Liver (tissue), 9 donors: ENCODE measurements around the gene AGR2. TPM values are rescaled to one million over a fixed set of nuclear protein-coding genes. Genes with fewer than 3 reads are reported as not detected.

ENCODE experiments used
- DNase-seq: peaks from one replicate; pipeline ENCODE4 v3.0.0-alpha.2; 2017; ENCODE audit warnings: low spot score
- H3K27ac ChIP-seq, 2 donors: one replicate each; pipeline ENCODE4 v1.7.0; 2013; ENCODE audit warnings: inconsistent platforms in 2 of 2, low read length in 2 of 2, control low read depth in 1 of 2, low read depth in 1 of 2, mild to moderate bottlenecking in 1 of 2
- H3K27me3 ChIP-seq, 4 donors: one replicate each; pipeline versions ENCODE4 v1.6.1 to v1.7.0; 2013; ENCODE audit warnings: low read length in 3 of 4, inconsistent platforms in 1 of 4, mild to moderate bottlenecking in 1 of 4, moderate library complexity in 1 of 4; ENCODE audit not compliant: control insufficient read depth in 4 of 4, insufficient read depth in 4 of 4
- H3K36me3 ChIP-seq, 4 donors: one replicate each; pipeline versions ENCODE4 v1.6.1 to v1.7.0; 2013; ENCODE audit warnings: low read length in 3 of 4, mild to moderate bottlenecking in 3 of 4, low read depth in 1 of 4, moderate library complexity in 1 of 4; ENCODE audit not compliant: control insufficient read depth in 4 of 4, insufficient read depth in 3 of 4
- H3K4me1 ChIP-seq, 4 donors: one replicate each; pipeline versions ENCODE4 v1.6.1 to v1.7.0; 2013; ENCODE audit warnings: low read length in 3 of 4, mild to moderate bottlenecking in 3 of 4, moderate library complexity in 1 of 4; ENCODE audit not compliant: control insufficient read depth in 4 of 4, insufficient read depth in 4 of 4
- H3K4me3 ChIP-seq, 3 donors: one replicate each; pipeline versions ENCODE4 v1.6.1 to v1.7.0; 2013; ENCODE audit warnings: low read length in 3 of 3, control low read depth in 1 of 3, low read depth in 1 of 3, mild to moderate bottlenecking in 1 of 3
- H3K9ac ChIP-seq, 2 donors: one replicate each; pipeline ENCODE4 v1.7.0; 2013; ENCODE audit warnings: low read length in 2 of 2, mild to moderate bottlenecking in 2 of 2, moderate library complexity in 2 of 2, control low read depth in 1 of 2, low read depth in 1 of 2
- H3K9me3 ChIP-seq, 4 donors: one replicate each; pipeline versions ENCODE4 v1.6.1 to v1.7.0; 2013; ENCODE audit warnings: low read length in 3 of 4; ENCODE audit not compliant: control insufficient read depth in 4 of 4
- FOXA1 ChIP-seq: IDR thresholded peaks from 2 replicates; pipeline ENCODE4 v1.6.1; 2016; ENCODE audit warnings: antibody characterized with exemption
- FOXA2 ChIP-seq: IDR thresholded peaks from 2 replicates; pipeline ENCODE4 v1.6.1; 2016; ENCODE audit warnings: antibody characterized with exemption
- GABPA ChIP-seq, 2 donors: IDR thresholded peaks in 1 of 2; conservative IDR thresholded peaks in 1 of 2; 2 replicates each; pipeline ENCODE4 v1.6.1; 2016; ENCODE audit warnings: antibody characterized with exemption in 2 of 2, mild to moderate bottlenecking in 1 of 2, moderate library complexity in 1 of 2
- HNF4A ChIP-seq, 2 donors: conservative IDR thresholded peaks; 2 replicates each; pipeline ENCODE4 v1.6.1; 2016; ENCODE audit warnings: antibody characterized with exemption in 2 of 2, mild to moderate bottlenecking in 2 of 2
- HNF4G ChIP-seq: IDR thresholded peaks from 2 replicates; pipeline ENCODE4 v1.6.1; 2016; ENCODE audit warnings: antibody characterized with exemption
- NR2F2 ChIP-seq: IDR thresholded peaks from 2 replicates; pipeline ENCODE4 v1.6.1; 2016; ENCODE audit warnings: antibody characterized with exemption
- RXRA ChIP-seq, 2 donors: IDR thresholded peaks; 2 replicates each; pipeline ENCODE4 v1.6.1; 2017 to 2018; ENCODE audit warnings: antibody characterized with exemption in 2 of 2, mild to moderate bottlenecking in 1 of 2
- TAF1 ChIP-seq: conservative IDR thresholded peaks from 2 replicates; pipeline ENCODE4 v1.6.1; 2016; ENCODE audit warnings: antibody characterized with exemption, mild to moderate bottlenecking
- YY1 ChIP-seq: IDR thresholded peaks from 2 replicates; pipeline ENCODE4 v1.6.1; 2016; ENCODE audit warnings: antibody characterized with exemption, mild to moderate bottlenecking
- WGBS: extraction: QIAGEN DNeasy Blood & Tissue Kit; methylation state at CpG from one replicate; pipeline ENCODE4 v1.1.7; 2013; 5-methylcytosine and 5-hydroxymethylcytosine counted together
- polyA plus RNA-seq, 2 donors: library from polyadenylated mRNA; stranded (reverse) in 1 of 2; unstranded in 1 of 2; fragments of 200-250 nt in 1 of 2; fragments of >200 nt in 1 of 2; fragmentation: Nextera tagmentation in 1 of 2; extraction: Ambion mirVana in 1 of 2; gene quantifications; one replicate each; pipeline versions ENCODE4 v1.2.1 to v1.2.3, GENCODE V29; 2013 to 2015
- total RNA-seq, 2 donors: library from RNA; depleted of rRNA; stranded (reverse); fragments of >200 nt; gene quantifications; one replicate each; pipeline ENCODE4 v1.2.3, GENCODE V29; 2014
- TF ChIP-seq, protein P1 (sequence below): IDR thresholded peaks from 2 replicates; pipeline ENCODE4 v1.6.1; 2016; ENCODE audit warnings: antibody characterized with exemption
- TF ChIP-seq, protein P2 (sequence below): IDR thresholded peaks from 2 replicates; pipeline ENCODE4 v1.6.1; 2016; ENCODE audit warnings: antibody characterized with exemption, mild to moderate bottlenecking
- TF ChIP-seq, protein P3 (sequence below): fragments of 150-350 bp; IDR thresholded peaks from 2 replicates; pipeline ENCODE4 v1.5.1; 2017; ENCODE audit warnings: improper control_type of control experiment, low read depth, low read length; ENCODE audit not compliant: missing input control
- donor health status: healthy.
- donor health status: healthy.
- donor health status: healthy.
- donor health status: healthy.
- donor health status: healthy.

AGR2 gene
- total and polyA plus RNA-seq, 4 donors = 0.37 to 0.45 TPM; not detected in 2

DNA sequence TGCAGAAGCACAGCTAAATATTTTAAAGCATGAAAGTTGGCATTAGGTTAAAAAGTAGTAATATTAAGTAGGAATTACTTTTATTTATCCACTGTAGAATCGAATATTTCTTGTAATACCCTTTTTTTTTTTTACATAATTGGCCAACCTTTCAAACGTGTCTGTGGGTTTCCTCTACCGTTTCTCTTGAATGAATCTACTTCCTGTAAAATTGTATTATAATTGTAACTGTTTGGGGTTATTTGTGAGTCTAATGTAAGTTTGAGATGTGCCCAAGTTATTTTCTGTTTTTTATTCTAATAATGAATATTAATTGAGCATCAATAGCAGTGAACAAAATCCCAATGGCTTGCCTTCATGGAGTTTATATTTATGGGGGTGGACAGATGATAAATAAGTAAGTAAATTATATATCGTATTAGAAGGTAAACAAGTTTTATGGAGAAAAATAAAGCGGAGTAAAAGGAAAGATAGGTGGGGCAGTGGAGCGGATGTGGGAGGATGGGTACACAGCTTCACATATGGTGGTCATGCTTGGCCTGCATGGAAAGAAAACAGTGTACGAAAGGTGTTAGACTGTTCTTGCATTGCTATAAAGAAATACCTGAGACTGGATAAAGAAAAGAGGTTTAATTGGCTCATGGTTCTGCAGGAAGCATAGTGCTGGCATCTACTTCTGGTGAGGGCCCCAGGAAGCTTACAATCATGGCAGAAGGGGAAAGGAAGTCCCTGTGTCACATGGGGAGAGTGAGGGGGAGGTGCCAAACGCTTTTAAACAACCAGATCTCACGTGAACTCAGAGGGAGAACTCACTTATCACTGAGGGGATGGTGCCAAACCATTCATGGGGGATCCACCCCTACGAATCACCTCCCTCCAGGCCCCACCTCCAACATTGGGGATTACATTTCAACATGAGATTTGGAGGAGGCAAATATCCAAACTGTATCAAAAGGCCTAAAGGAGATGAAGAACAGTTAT is 45.9 kb downstream of the AGR2 start:
- TF ChIP-seq, protein P1, sequence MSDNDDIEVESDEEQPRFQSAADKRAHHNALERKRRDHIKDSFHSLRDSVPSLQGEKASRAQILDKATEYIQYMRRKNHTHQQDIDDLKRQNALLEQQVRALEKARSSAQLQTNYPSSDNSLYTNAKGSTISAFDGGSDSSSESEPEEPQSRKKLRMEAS = no peak
- TF ChIP-seq HNF4A (conservative IDR thresholded peaks at IDR 0.05) = no peak
- H3K4me1 ChIP-seq = peaks cover 0 to 5% (median 2%) of the 10 kb centered on the region in 4 donors
- H3K27me3 ChIP-seq = no peaks in the 10 kb centered on the region
- 91% methylated on average over 10 of the region's 10 CpGs for WGBS
- H3K27ac ChIP-seq = no peak overlapping the region
- H3K4me3 ChIP-seq = no peak overlapping the region
- no peak for DNase-seq
- H3K9ac ChIP-seq = no peak overlapping the region
- no peaks in the 10 kb centered on the region for H3K36me3 ChIP-seq
- H3K9me3 ChIP-seq = no peaks in the 10 kb centered on the region

GRCh38 chr7:16758036-16758435 is 46.8 kb downstream of the AGR2 start:
- Histone ChIP-seq H3K36me3 (no peaks in the 10 kb centered on the region), H3K4me1 (peaks cover 0 to 9% (median 2%) of the 10 kb centered on the region in 4 donors), H3K27me3 (no peaks in the 10 kb centered on the region), H3K27ac (no peak overlapping the region), H3K9me3 (no peaks in the 10 kb centered on the region), H3K9ac (no peak overlapping the region), H3K4me3 (no peak overlapping the region)
- no peak for TF ChIP-seq TAF1
- TF ChIP-seq HNF4G = no peak
- TF ChIP-seq, protein P2, sequence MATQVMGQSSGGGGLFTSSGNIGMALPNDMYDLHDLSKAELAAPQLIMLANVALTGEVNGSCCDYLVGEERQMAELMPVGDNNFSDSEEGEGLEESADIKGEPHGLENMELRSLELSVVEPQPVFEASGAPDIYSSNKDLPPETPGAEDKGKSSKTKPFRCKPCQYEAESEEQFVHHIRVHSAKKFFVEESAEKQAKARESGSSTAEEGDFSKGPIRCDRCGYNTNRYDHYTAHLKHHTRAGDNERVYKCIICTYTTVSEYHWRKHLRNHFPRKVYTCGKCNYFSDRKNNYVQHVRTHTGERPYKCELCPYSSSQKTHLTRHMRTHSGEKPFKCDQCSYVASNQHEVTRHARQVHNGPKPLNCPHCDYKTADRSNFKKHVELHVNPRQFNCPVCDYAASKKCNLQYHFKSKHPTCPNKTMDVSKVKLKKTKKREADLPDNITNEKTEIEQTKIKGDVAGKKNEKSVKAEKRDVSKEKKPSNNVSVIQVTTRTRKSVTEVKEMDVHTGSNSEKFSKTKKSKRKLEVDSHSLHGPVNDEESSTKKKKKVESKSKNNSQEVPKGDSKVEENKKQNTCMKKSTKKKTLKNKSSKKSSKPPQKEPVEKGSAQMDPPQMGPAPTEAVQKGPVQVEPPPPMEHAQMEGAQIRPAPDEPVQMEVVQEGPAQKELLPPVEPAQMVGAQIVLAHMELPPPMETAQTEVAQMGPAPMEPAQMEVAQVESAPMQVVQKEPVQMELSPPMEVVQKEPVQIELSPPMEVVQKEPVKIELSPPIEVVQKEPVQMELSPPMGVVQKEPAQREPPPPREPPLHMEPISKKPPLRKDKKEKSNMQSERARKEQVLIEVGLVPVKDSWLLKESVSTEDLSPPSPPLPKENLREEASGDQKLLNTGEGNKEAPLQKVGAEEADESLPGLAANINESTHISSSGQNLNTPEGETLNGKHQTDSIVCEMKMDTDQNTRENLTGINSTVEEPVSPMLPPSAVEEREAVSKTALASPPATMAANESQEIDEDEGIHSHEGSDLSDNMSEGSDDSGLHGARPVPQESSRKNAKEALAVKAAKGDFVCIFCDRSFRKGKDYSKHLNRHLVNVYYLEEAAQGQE = no peak
- TF ChIP-seq FOXA2 = no peak
- TF ChIP-seq, protein P1 = no peak
- 89% methylated on average over 6 of the region's 6 CpGs for WGBS
- no peak for DNase-seq

DNA sequence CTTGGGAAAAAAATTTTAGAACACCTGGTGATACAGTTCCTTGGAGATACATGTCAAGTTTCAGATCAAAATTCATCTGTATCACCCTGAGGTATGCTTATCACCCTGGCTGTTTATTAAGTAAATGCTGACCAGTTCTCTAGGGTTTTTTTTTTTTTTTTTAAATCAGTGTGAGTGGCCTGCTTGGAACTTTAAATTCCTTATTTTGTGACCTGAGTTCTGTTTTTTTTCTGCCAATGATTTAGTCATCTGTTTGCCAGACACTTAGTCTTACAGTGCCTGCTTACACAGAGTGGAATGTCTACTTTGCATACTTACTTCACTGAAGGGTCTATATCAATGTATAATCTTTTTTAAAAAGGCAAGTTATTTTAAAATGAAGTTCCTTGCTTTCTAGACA is 49.4 kb downstream of the AGR2 start:
- Histone ChIP-seq H3K4me3 (no peak overlapping the region), H3K4me1 (peaks cover 0 to 9% (median 2%) of the 10 kb centered on the region in 4 donors), H3K36me3 (no peaks in the 10 kb centered on the region), H3K9me3 (no peaks in the 10 kb centered on the region), H3K27ac (no peak overlapping the region), H3K9ac (no peak overlapping the region), H3K27me3 (no peaks in the 10 kb centered on the region)
- TF ChIP-seq, protein P3, sequence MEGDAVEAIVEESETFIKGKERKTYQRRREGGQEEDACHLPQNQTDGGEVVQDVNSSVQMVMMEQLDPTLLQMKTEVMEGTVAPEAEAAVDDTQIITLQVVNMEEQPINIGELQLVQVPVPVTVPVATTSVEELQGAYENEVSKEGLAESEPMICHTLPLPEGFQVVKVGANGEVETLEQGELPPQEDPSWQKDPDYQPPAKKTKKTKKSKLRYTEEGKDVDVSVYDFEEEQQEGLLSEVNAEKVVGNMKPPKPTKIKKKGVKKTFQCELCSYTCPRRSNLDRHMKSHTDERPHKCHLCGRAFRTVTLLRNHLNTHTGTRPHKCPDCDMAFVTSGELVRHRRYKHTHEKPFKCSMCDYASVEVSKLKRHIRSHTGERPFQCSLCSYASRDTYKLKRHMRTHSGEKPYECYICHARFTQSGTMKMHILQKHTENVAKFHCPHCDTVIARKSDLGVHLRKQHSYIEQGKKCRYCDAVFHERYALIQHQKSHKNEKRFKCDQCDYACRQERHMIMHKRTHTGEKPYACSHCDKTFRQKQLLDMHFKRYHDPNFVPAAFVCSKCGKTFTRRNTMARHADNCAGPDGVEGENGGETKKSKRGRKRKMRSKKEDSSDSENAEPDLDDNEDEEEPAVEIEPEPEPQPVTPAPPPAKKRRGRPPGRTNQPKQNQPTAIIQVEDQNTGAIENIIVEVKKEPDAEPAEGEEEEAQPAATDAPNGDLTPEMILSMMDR = no peak
- TF ChIP-seq FOXA2 (no peak), FOXA1 (no peak), YY1 (no peak), GABPA (IDR thresholded peaks at IDR 0.05 in 1 of 2, conservative IDR thresholded peaks at IDR 0.05 in 1 of 2) (no peak), NR2F2 (no peak), HNF4G (no peak), RXRA (IDR thresholded peaks at IDR 0.05) (no peak)
- no peak for DNase-seq
